Body of pancreas (tissue), 4 donors: ENCODE results near the gene SRPK3.

Experiments used
- CTCF ChIP-seq, 7 experiments: fragments of 450-650 bp in 4 of 7; fragments of 200-600 bp in 3 of 7; sonication (generic) in 3 of 7; IDR thresholded peaks; one replicate each; pipeline ENCODE4 v1.5.1; 2016 to 2019; ENCODE audit warnings: antibody characterized with exemption in 7 of 7
- POLR2A ChIP-seq, 3 donors: fragments of 450-650 bp; IDR thresholded peaks; one replicate each; pipeline ENCODE4 v1.6.1; 2016; ENCODE audit warnings: antibody characterized with exemption in 3 of 3, mild to moderate bottlenecking in 2 of 3

- TF ChIP-seq CTCF (IDR thresholded peaks at IDR 0.05) (no peak), POLR2A (IDR thresholded peaks at IDR 0.05) (no peak)
These were observed 6.9 kb upstream of the SRPK3 start for GRCh38 chrX:153773741-153774575.
